GM18868 (cell line): ENCODE measurements around the gene ARPP21.
"Not testable (repeated sequence)": the region's sequence is repeated elsewhere in the genome, so short reads cannot be mapped to it uniquely, and the experiment has no call there.

ENCODE experiments used
- ATAC-seq: cut with Tn5 transposase; IDR thresholded peaks from one replicate; pipeline ENCODE4 v1.9.1; 2021; ENCODE audit warnings: mild to moderate bottlenecking, moderate library complexity; ENCODE audit not compliant: unreplicated experiment

Gene ARPP21

DNA sequence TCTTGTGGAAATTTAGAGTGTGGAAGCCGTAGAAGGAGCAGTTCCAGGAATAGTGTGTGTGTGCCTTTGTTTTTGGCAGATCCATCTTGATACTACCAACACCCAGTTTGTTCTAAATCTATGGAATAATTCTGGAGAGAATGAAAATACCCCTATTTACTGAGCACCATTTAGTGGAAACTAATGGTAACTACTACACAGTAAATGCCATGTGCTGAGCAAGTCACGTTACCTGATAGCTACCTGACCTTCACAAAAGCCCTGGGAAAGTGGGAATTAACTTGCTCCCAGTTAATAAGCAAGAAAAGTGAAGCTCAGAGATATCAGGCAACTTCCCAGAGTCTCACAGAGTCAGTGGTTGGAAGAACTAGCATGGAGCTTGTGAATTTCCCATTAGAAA lies 137.7 kb downstream of the ARPP21 start:
- no peak for ATAC-seq

DNA sequence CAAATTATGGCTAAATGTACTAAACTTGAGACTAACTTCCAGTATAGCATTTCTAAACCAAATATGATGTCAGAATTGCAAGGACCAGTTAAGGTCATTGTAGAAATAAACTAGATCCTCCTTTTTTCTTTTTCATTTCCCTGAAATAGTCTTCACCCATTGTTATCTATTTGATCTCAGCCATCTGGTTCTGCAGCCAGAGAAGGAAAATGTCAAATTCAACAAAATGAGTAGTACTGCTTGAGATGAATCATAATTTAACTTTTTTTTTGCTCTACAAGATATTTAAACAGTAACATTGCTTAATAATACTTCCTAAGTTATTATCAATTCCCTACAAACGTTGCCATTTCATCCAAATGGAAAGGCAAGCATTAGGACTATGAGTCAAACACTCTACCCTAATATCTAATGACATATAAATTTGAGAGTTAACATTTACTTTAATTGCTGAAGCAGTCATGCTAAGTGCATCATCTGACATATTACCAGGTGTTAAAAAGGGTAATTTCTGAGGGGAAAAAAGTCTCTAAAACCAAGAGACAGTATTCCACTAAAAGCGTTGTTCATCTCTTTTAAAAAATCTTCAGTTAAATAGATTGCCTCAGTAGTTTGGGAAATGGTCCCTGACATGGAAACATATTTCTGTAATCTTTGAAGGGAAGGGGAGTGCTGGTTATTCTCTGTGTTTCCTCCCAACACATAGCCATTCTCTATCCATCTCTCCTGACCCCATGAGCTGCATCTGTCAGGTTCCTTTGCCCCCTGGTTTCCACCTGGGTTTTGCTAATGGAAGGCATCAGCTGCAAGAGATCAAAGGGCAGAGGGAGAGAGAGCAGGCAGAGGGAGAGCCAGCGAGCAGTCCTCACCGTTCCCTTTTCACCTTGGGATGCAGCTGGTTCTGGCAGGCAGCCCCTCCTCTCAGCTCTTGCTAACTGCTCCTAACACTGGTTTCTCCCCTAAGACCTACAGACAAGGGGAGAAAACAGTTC lies 138.5 kb downstream of the ARPP21 start:
- ATAC-seq, result no peak

DNA sequence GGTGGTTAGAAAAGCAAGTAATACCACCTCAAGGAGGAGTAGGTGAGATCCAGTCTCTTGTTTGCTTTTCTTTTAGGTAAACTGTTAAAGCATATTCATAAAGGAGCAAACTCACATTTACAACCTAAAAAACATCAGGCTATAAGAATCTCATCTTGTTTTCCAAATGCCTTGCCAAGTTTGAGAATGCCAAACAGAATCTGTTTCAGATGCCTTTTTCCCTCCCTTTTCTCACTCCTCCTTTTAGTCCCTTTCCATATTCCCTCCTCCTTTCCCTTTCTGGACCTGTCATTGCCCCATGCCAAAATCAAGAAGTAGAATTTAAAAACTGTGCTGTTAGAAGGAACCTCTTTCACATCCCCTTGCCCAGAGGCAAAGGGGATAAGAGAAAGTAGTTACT lies 140.3 kb downstream of the ARPP21 start:
- no peak for ATAC-seq

DNA sequence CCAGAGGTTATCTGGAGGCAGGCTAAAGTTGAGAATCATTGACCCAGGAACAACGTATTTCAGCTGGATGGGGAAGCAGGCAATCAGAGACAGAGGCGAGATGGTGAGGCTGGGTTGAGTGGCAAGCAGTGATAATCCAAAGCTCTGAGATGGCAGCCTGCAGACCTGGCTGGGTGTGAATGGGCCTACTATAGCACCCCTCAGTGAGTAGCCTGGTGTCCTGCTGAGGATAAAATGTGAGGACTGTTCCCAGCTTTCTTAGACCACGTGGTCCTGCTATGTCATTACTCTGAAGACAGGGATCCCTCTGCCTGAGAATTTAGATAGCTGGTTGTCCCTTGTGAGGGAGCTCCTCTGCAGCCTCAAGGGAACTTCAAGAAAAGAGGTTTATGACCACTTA lies 141.5 kb downstream of the ARPP21 start:
- no peak for ATAC-seq

DNA sequence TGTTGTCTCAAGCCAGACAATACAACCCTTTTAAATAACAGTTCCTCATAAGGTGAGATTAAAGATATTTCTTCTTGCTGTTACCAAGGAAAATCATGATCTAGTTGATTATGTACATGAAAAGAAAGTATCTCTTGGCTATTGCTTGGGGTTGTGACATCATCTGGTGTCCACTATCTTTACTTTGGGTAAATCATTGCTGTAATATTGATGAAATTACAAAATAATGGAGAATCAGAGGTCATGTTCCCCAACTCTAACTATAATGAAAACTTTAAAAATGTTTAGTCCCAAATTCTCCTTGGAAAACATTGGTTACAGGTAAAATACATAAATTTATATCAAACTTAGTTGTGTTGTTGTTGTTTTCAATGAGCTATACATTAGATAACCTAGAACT lies 142.2 kb downstream of the ARPP21 start:
- ATAC-seq, result no peak

DNA sequence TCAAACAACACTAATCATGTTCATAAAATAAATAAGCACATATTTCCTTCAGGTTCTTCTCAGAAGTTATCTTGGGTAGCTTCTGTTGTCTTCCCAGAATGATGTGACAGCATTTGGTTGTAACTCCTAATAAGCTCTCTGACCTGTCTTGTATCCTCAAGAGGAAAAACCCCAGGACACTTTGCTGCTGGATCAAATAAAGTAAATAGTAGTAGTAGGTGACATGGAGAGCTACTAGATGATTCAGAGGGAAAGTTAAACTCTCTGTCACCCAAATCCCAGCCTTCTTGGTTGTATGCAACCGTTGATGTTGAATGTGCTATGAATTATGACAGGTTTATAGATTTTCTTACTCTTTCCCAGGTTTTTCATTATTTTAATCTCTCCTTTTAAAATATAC lies 143.0 kb downstream of the ARPP21 start:
- ATAC-seq, result no peak

DNA sequence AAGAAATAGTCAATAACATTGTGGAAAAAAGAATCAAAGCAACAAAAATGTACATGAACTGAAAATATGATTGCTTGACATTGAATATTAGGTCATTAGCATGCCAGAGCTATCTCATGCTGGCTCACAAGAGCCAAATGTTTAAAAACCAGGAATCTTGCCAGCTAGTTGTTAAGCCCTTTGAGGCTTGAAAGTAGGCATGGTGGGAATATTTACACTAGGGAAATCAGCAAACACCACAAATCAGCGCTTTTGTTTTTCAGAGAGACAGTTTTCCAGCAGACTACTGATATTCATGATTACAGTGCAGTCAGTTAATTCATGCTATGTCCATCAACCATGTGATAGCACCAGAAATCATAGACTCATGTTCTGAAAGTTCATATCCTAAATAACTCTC lies 144.8 kb downstream of the ARPP21 start:
- ATAC-seq, result no peak

DNA sequence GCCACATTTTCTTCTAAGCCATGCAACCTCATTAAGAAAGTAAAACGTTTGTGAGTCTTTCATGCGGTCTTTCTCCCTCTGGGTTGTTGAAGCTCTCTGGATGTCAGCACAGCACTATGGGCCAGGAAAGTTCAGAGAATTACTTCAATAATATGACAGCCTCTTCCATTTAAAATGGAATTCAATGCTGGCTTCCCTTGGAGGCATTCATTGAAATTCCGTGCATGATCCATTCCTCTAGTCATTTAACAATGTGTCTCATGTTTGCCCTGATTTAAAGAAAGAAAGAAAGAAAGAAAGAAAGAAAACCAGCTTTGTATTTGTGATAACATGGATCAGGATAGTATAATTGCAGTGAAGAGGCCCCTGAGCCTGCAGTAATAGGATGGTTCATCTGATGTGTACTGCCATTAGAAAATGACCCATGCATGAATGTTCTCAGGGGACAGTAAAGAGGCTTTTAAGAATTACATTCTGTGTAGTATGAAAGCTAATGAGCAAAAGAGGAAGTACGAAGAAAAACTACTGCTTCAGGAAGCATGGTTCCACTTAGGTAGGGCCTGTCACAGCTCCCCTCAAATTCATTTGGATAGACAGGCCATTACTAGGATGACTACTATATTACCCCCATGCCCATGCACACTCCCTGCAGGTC lies 146.0 kb downstream of the ARPP21 start:
- peak; percentile 80 for ATAC-seq

DNA sequence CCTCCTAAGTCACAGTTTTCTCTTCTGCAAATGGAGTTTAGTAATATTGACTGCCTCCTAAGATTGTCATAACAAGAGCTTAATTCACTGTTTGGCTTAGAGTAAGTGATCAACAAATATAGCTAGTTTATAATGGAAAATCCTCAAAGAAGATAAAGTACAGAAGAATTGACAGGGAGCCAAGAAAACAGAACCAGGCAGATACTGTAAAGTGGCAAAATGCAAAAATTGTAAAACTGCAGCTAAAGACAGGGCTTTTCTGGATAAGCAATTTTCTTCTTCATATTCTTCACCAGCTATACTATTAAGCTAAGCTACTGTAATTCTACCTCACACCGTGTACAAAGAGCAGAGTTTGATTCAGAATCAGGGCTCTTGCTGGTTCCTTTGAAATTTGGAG lies 148.6 kb downstream of the ARPP21 start:
- no peak for ATAC-seq

DNA sequence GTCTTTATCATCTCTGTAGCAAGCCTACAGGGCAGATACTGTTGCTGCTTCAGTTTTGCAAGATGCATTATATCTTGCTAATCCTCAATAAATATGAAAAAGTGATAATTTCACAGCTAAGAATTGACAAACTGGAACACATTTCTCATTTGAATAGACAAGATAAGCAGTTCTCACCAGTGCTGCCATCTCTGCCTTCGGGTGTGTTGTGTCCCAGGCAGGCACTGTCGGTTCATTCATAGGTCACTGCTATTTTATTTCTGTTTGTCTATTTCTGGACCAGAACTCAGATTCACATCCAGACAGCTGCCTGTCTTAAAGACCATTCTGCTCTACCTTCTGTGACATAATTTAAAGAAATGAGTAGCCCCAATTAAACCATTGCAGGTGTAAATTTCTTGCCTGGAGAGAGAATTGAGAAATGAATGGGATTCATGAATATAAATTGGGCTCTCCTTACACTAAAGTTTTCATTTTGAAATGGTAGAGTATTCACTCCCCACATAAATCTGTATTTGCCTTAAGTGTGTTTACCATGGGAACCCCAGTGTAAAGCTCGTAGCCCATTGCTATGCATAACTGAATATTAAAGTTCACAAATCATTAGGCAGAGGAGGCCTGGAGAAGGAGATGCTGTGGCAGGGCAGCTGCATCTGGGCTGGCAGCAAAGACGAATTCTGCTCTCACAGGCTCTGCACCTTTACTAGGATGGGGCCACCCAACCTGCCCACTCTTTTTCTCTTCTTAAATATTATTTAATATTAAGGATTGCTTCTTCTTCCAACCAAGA lies 149.9 kb downstream of the ARPP21 start:
- no peak for ATAC-seq

DNA sequence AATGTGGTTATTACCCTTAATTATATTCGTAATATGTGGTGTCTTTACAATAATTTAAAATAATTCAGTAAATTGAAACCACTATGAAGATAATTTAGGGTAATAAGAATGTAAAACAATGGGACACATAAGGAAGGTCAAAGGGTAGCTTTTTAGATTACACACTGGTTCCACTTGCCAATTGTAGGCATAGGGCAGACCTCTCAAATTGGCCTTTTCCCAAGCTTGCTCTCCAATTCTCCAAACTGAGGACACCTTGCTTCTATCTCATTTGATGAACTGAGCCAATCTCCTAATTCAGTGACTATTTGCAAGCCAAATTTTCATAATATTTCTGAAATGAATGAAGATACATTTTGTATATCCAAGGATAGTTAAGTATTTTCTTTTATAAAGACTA lies 151.4 kb downstream of the ARPP21 start:
- no peak for ATAC-seq

DNA sequence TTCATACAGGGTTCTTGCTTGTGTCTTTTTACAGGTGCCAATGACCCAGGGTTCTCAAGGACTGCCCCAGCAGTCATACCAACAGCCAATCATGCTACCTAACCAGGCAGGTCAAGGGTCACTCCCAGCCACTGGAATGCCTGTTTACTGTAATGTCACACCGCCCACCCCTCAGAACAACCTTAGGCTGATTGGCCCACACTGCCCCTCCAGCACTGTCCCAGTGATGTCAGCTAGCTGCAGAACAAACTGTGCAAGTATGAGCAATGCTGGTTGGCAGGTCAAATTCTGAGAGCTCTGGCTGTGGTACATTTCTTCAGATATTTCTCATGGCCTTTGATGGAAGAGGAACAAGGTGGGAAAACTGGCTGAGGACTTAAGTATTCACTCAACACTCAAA lies 154.3 kb downstream of the ARPP21 start:
- no peak for ATAC-seq

DNA sequence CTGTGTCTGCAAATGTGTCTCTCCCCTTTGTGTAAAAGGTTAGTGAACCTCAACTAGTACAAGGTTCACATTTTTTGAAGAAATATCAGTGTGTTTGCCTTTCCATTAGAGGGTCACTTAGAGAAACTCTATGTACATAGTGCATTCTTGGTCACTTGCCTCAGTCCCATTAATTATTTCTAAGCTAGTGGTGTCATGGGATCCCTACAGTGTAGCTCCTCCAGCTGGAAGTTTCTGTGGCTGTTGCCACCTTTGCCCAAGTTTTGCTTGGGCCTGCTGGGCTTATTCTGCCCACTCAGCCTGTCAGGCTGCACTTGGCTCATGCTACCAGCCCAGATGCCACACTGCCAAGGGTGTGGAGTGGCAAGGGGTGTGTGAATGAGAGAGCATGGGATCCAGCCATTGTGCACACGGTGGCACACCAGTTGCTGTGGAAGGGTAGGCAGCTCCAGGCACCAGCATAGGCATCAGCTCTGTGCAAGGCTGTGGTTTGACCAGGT lies 161.7 kb downstream of the ARPP21 start:
- ATAC-seq, result no peak

DNA sequence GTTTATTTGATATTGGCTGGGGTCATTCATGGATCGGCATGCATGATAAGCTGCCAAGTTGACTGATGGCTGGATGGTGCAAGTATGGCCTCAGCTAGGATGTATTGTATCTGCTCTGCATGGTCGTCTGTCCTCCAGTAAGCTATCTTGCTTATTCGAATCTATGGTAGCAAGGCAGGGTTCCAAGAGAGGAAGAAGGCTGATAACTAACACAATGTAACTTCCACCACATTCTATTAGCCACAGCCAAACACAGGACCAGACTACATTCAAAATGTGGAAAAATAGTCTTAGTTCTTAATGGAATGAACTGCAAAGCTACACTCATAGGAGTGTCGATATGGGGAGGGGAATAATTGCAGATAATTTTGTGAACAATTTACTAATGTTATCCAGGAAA lies 175.2 kb downstream of the ARPP21 start:
- no peak for ATAC-seq

DNA sequence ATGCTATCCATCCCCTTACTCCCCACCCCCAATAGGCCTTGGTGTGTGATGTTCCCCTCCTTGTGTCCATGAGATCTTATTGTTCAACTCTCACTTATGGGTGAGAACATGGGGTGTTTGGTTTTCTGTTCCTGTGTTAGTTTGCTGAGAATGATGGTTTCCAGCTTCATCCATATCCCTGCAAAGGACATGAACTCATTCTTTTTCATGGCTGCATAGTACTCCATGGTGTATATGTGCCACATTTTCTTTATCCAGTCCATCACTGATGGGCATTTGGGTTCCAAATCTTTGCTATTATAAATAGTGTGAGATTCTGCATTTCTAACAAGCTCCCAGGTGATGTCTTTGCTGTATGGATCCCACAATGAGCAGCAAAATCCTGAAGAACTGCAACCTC lies 176.5 kb downstream of the ARPP21 start:
- not testable (repeated sequence) for ATAC-seq

DNA sequence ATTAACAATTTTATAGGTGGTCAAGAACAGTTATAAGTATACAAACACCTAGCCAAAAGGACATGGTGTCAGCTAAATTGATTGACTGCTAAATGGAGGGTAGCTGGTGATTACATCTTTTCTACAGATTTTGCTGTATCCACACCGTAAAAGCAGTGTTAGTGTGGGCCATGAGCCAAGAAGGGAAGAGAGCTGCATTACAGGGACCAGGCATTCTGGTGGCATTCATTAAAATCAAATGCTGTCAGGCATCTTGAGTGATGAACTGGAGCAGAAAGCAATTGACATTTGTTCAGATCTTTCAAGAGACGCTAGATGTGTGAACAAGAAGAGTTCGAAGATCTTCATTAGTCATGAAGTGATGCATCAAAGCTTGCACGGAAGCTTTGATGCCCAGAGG lies 177.9 kb downstream of the ARPP21 start:
- no peak for ATAC-seq

DNA sequence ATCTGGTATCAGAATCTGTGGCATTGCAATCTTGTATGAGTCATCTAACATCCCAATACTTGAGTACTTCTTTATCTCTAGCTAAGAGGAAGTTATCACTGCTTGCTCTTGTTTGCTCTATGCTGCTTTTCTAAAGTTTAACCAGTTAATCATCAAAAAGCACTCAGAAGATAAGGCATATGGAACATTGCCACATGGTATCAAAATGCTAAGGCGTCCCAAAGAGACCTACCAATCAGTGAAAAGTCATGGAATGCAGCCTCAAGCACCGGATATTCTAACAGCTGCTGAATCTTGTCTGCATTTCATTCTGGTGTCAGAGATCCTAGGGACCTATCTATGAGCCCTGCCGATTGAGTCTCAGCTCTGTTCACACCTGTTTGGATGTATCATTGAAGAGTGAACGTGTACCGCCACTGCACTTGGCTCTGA lies 192.8 kb downstream of the ARPP21 start:
- ATAC-seq, result no peak
